HG03066 (cell line): ENCODE measurements around the gene NT5DC2.

Experiments used
- ATAC-seq: cut with Tn5 transposase; IDR thresholded peaks from one replicate; pipeline ENCODE4 v1.9.1; 2021; ENCODE audit warnings: low read depth; ENCODE audit not compliant: unreplicated experiment

The NT5DC2 gene

GRCh38 chr3:52490035-52490938 lies 43.4 kb downstream of the NT5DC2 start:
- no peak for ATAC-seq

DNA sequence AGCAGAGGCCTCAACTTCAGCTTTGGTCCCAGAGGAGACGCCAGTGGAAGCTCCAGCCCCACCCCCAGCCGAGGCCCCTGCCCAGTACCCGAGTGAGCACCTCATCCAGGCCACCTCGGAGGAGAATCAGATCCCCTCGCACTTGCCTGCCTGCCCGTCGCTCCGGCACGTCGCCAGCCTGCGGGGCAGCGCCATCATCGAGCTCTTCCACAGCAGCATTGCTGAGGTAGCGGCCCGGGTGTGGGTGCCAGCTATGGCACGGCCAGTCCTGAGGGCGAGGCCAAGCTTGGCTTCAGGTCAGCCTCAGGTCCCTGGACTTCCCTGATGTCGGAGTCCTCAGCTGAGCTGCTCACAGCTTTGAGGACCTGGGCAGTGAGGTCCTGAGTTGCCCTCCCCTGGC lies 44.2 kb downstream of the NT5DC2 start:
- no peak for ATAC-seq

DNA sequence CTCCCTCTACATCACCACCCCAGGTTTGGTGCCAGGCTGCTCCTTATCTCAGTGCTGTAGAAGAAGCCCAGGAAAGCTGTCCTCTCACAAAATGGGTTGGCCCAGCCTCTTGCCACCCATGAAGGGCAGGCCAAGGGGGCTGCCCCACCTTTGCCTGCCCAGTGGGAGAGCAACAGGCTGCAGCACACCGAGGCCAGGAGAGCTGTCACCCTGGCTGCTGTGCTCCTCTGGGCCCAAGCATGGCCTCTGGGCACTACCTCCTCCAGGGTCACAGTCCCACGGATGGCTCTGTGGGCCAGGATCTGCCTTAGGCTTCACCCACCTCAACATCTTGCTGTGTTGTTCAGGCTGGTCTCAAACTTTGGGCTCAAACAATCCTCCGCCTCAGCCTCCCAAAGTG lies 44.9 kb downstream of the NT5DC2 start:
- no peak for ATAC-seq

DNA sequence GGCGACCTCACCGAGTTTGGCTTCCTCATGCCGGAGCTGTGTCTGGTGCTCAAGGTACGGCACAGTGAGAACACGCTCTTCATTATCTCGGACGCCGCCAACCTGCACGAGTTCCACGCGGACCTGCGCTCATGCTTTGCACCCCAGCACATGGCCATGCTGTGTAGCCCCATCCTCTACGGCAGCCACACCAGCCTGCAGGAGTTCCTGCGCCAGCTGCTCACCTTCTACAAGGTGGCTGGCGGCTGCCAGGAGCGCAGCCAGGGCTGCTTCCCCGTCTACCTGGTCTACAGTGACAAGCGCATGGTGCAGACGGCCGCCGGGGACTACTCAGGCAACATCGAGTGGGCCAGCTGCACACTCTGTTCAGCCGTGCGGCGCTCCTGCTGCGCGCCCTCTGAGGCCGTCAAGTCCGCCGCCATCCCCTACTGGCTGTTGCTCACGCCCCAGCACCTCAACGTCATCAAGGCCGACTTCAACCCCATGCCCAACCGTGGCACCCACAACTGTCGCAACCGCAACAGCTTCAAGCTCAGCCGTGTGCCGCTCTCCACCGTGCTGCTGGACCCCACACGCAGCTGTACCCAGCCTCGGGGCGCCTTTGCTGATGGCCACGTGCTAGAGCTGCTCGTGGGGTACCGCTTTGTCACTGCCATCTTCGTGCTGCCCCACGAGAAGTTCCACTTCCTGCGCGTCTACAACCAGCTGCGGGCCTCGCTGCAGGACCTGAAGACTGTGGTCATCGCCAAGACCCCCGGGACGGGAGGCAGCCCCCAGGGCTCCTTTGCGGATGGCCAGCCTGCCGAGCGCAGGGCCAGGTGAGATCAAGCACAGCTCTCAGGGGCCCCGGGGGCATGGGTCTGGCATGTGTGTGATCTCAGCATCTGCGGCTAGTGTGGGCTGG lies 45.6 kb downstream of the NT5DC2 start:
- no peak for ATAC-seq

DNA sequence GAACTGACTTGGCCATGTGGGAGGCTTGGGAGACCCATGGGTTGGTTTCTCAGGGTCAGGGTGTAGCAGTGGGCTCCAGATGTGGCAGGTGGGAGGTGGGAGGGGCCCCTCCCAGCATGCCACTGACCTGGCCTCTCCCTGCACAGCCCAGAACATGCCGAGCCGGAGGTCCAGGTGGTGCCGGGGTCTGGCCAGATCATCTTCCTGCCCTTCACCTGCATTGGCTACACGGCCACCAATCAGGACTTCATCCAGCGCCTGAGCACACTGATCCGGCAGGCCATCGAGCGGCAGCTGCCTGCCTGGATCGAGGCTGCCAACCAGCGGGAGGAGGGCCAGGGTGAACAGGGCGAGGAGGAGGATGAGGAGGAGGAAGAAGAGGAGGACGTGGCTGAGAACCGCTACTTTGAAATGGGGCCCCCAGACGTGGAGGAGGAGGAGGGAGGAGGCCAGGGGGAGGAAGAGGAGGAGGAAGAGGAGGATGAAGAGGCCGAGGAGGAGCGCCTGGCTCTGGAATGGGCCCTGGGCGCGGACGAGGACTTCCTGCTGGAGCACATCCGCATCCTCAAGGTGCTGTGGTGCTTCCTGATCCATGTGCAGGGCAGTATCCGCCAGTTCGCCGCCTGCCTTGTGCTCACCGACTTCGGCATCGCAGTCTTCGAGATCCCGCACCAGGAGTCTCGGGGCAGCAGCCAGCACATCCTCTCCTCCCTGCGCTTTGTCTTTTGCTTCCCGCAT lies 46.4 kb downstream of the NT5DC2 start:
- ATAC-seq = no peak

DNA sequence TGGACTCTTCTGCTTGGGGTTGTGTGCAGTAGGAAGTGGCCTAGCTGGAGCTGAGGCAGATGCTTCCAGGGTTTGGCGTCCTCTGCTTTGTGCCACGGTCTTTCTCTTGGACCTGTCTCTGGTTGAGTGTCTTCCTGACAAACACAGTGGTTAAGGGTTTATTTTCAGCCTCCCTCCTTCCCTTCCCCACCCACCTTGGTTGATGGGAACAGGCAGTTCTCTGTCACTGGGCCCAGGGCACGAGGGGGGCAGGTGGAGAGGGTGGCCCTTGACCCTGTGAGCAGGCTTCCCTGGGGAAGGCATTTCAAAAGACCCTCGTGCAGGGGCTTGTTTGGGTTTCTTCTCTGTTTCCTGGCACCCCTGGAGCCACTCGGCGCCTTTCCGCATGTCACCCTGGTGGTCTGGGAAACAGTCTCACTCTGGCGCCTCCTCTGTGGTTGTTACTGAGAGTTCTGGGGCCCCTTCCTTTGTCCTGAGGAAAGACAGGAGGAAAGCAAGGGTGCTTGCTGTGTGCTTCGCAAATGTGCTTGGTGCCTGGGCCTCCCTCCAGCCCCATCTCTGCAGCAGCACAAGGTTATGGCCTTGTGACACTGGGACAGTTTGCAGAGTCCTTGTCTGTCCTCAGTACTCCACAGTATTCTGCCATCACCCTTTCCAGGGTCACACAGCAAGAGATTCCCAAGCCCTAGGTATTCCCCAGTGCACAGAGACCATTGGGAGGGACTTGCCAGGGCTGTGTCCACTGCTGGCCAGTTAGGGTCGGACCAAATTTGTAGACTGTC lies 48.8 kb downstream of the NT5DC2 start:
- no peak for ATAC-seq

DNA sequence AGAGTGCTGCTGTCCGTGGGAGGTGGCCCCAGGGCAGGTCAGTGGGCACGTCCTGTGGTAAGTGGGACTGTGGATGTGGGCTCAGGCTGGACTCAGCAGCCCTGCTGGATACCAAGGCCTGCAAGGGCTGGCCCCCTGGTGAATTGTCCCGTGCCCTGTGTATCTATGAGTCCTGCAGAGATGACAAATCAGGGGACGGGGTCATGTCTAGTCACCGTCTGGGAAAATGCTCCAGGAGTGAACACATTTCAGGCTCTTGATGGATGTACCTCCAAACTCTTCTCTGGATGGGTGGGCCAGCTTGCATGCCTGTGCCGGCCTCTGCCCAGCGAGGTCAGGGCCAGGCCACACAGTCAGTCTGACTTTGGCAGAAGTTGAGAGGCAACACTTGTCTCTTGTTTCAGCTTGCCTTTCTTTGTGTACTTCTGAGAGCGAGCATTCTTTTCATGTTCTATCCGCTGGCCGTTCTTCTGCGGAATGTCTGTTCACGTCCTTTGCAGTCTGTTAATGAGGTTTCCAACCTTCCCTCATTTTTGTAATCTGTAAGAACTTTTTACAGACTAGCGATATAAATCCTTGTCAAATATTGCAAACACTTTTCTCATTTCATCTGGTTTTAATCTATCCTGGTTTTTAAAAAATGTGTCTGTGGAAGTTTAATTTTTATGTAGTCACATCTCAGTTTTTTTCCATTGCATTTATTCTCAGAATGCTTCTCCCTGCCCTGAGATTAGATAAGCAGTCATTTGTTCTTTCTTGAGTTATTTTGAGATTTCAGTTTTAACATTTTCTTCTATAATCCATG lies 49.9 kb downstream of the NT5DC2 start:
- ATAC-seq = no peak

DNA sequence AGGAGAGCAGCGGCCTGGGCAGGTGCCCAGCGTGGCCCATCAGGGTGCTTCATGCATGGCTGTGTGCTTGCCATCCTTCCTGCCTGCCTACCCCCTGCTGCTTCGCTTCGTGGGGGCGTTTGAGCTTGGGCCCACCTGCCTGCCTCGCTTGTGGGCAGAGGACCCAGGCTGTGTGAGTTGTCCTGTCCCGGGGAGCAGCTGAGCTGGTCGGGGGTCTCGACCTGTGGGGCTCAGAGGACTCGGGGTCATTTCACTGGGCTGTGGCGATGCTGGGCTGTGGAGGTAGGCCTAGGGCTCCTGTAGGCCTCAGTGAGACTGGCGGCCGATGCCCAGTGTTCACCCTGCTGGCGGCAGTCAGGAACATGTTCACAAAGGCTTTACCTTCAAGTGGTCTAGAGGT lies 50.6 kb downstream of the NT5DC2 start:
- ATAC-seq = no peak

GRCh38 chr3:52481819-52482521 lies 51.7 kb downstream of the NT5DC2 start:
- ATAC-seq = no peak

DNA sequence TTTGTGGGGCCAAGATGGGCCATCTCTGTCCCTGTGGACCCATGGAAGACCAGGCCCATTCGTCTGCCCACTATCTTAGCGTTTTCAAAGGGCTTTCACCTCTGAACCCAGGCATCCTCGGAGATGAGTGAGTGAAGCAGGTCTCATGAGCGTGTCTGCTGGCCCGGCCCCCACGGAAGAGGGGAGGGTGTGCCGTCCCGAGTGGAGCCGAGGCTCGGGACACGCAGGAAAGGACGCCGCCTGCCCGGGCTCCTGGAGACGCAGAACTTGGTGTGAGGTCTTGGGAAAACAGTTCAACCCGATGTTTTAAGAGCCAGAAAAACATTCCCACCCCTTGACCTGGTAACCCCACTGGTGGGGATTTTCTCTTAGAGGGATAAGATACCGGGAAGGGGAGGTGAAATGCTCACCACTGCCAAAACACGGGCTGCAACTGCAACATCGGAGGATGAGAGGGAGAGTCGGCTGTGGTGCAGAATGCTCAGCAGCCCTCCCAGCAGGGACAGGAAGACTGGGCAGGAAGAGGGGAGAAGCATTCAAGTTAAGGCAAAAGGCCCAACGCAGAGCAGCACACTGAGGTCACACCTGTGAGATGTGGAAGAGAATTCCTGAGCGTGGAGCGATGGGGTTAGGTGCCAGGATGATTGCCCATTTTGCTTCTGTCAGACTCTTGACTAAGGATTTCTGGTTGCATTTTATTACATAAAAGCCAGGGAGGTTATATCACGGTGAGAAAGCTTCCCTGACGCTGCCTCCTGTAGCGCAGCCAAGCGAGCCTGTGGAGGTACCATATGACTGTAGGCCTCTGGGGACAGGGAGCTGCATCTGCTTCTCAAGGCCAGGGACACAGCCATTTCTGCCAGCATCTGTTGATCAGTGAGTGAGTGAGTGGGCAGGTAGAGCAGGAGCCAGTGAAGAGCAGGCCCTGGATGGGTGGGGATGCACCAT lies 52.6 kb downstream of the NT5DC2 start:
- no peak for ATAC-seq

DNA sequence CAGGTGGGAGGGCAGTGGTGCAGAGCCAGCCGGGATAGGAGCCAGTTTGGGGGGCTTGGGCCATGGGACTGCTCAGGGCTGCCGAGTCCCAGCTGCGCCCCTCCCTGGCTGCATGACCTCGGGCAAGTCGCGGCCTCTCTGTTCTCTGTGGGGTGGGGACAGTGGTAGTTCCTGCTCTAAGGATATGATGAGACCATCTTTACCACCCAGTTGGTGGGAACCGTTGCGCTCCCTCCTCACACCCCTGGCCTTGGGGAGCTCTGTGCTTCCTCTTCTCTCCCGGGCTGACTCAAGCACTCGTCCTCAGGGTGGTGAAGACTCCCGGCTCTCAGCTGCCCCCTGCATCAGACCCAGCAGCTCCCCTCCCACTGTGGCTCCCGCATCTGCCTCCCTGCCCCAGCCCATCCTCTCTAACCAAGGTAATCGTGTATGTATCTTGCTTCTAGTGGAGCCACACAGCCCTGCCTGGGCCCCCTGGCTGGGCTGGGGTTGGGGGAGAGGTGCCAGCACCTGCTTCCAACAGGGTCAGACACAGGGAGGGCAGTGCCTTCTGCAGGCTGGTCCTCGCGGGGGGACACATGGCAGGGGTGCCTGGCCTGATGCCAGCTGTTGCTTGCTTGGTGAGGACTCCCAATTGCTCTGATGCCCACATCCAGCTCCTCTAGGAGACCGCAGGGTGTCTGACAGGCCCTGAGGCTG lies 53.6 kb downstream of the NT5DC2 start:
- no peak for ATAC-seq

GRCh38 chr3:52479037-52479876 lies 54.4 kb downstream of the NT5DC2 start:
- ATAC-seq = no peak

DNA sequence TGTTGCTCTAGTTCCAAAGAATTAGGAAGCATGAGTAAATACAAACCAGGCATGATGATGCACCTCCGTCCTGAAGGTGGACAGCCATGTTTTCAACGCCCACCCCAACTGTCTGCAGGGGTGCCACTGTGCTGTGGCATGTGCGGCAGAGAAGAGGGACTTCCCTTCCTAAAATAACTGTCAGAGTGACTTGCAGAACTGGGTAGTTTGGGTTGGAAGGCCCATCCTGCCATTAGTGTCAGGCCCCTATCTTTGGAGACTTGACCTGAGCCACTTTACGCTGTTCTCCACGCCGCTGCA lies 55.9 kb downstream of the NT5DC2 start:
- no peak for ATAC-seq

- no peak for ATAC-seq
Observed at GRCh38 chr3:52477076-52477795, 56.4 kb downstream of the NT5DC2 start.
